Activated naive CD4-positive, alpha-beta T cell (primary cell): Measurements from ENCODE around the gene PCDH17.

Experiments used
- DNase-seq, 4 experiments: peaks; one replicate each; lab custom pipeline; 2025; lab: John Stamatoyannopoulos, UW

The PCDH17 gene

DNA sequence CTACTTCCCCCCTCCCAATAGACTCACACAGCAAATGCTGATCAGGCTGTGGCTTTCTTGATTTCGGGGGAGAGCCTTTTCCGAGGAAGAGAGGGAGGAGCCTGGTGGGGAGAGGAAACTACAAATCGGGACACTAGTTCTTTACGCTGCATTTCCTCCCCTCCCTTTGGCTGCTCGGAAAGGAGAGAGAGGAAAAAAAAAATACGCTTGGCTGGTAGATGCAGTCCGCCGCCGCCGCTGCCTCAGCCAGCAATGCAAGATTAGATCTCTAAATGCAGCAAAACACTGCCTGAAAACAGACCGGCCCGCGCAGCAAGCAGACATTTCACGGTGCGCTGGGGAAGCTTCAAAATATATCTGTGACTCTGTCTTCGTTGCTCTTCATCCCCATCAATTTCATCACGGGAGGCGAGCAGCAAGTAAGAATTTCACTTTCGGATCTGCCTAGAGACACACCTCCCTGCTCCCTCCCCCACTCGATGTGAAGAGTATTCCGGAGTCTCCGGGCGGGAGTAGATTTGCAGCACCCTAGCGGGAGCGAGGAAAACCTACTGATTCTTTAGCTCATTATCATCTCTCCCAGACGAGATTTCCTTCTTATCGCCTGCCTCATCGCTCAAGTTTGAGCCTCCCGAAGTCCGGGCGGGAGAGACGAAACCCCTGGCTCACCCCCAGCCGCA, at the start of gene PCDH17:
PCDH17 (plus strand) TSS at position 149 of the 680 bp plus-strand sequence. CDS start 803 bp downstream, outside the sequence.
- no peak for DNase-seq

DNA sequence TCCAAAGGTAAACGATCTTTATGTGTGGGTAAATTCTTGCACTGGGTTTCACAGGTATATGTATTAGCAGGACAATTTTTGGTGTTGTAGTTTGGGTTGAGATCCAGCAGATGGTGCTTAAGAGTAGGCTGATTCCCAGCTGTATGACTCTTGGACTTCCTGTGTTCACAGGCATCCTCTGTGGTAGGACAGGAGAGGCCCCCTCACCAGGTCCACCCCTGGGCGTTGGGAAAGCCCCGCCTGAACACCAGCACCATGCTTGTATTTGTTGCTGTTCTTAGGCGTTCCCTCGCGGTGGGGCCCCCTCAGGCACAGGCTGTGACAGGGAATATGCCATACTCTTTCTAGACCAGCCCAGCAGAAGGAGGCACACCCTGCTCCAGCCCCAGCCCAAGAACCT, 49.5 kb upstream of the PCDH17 start:
- DNase-seq, result no peak

DNA sequence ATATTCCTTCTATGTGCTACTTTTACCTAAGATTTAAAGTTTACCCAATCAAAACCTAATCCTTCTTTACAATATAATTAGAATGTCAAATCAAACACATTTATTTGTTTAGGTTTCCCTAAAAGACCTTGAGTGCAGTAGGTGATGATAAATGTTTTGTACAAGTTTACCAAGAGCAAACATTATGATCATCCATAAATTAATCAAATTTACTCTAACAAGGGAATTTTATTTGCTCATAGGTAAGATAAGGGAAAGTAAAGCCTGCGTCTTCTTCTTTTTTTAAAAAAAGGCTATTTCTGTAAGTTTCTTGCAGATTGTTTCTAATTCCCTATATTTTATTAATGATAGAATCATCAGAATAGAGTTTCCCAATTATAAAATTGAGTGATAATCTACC, 48.0 kb upstream of the PCDH17 start:
- no peak for DNase-seq

DNA sequence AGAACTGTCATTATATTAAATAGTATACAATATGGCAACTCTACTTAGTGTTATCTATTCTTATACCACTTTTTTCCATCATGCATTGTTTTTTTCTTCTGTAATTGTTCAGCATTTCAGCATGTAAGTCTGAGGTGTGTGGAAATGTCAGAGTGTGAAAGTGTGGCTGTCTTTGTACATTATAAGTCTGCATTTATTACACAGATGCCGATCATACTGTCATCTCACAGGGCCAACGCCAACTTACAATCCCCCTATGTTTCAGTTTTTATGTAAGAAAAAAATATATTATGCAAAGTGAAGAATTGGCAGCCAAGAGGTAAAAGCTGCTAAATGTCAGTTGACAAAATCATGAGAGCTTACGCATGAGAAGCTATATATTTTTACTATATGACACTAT, 42.9 kb upstream of the PCDH17 start:
- no peak for DNase-seq

- DNase-seq, result no peak
Measured at GRCh38 chr13:57595775-57596174, 35.8 kb upstream of the PCDH17 start.

DNA sequence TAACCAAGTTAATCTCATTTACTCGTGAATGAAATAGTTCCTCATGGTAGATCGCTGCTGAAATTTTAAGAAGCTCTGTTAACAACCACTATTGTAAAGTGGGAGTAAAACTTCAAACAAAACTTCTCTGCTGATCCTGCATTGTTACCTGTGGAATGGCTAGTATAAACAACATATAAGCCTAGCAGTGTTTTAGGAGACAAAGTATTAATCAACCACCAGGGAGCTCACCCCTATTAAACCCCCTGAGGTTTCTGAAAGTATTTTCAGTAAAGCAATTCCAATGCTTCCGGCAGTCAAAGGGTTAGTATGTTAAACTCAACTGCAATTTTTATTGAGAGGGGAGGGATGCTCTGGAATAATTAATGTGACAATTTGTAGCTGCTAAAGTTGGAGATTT, 30.0 kb upstream of the PCDH17 start:
- no peak for DNase-seq

GRCh38 chr13:57604442-57604841, 27.1 kb upstream of the PCDH17 start:
- no peak for DNase-seq

DNA sequence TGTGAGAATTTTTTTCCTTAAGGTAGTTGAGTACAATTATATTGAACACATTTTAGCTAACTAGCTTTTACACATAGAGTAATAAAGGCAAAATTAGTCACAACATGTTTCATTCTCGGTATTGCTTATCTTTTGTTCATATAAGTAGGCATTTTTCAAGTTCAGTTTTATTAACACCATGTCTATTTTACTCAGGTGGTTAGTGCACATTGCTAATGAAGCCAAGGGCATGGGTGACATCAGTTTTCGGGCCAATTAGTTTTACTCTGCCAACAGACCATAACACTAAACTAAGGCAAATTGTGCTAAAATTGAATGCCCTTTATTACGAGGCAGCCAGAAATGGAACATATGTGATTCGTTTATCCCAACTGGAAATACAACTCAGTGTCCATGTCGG, 19.6 kb upstream of the PCDH17 start:
- DNase-seq, result no peak

DNA sequence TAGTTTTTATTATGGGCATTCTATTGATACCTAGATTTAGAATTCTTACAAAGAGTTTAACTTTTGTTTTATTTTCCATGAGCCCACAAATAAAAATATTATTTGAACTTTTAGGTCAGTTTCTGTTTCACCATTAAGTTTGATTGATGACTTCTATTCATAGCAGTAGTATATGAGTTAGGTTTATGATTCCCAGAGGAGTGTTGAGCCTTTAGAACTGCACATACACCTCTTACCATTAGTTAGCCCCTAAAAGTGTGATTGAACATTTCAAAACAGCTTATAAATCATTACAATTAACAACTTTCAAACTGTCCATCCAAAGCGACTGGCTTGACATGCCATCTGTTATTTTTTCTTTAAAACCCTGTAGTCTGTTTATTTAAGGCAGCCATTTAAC, 19.0 kb upstream of the PCDH17 start:
- DNase-seq, result no peak

GRCh38 chr13:57624565-57625435, 6.7 kb upstream of the PCDH17 start:
- DNase-seq, result no peak

DNA sequence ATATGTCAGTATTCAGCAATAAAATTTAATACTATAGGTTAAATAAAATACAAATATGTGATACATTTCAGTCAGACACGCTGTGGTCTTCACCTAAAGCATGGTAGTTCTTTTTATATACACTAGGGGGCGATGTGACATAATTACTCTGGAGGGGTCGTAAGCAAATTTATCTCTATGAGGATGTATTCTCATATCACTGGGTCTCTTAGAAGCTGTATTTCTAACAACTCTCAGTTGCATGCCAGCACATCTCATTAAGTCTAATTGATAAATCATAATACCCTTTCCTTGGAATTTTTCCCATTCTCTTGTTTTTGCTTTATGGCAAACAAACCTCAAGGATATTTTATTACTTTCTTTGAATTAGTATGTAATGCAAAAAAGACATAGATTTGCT, 3.9 kb upstream of the PCDH17 start:
- no peak for DNase-seq

GRCh38 chr13:57629391-57629804, 2.1 kb upstream of the PCDH17 start:
- no peak for DNase-seq

DNA sequence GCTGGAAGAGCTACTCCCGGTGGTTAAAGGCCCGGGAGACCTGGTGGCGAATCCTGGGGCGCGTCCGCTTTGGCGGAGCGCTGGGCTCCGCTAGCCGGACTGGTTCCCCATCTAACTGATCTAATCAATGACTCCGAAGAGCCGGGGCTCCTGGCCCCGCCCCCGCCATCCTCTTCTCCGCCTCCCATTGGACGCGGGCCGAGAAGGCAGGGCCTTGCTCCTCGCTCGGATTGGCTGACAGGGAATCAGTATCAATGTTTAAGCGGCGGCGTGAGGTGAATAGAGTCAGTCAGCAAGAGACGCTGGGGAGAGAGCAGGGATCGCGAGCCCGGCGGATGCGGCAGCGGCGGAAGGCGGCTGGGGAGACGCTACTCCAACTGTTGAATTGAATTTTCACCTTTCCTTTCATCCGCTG, 1.7 kb upstream of the PCDH17 start:
- DNase-seq, result no peak

- no peak for DNase-seq
Measured at GRCh38 chr13:57630661-57631595, 616 bp upstream of the PCDH17 start.

DNA sequence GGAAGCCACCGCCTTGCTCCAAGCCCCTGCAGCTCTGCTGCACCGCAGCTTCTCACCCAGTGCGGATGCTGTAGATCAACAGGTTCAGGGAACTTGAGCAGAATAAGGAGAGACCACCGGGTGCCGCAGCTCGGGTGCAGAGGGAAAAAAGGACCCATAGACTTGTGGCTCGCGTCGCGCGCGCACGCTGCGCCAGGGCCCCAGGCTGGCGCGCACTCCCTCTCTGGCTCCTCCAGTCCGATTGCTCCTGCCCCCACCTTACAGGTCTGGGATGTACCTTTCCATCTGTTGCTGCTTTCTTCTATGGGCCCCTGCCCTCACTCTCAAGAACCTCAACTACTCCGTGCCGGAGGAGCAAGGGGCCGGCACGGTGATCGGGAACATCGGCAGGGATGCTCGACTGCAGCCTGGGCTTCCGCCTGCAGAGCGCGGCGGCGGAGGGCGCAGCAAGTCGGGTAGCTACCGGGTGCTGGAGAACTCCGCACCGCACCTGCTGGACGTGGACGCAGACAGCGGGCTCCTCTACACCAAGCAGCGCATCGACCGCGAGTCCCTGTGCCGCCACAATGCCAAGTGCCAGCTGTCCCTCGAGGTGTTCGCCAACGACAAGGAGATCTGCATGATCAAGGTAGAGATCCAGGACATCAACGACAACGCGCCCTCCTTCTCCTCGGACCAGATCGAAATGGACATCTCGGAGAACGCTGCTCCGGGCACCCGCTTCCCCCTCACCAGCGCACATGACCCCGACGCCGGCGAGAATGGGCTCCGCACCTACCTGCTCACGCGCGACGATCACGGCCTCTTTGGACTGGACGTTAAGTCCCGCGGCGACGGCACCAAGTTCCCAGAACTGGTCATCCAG, 964 bp downstream of the PCDH17 start:
- no peak for DNase-seq

DNA sequence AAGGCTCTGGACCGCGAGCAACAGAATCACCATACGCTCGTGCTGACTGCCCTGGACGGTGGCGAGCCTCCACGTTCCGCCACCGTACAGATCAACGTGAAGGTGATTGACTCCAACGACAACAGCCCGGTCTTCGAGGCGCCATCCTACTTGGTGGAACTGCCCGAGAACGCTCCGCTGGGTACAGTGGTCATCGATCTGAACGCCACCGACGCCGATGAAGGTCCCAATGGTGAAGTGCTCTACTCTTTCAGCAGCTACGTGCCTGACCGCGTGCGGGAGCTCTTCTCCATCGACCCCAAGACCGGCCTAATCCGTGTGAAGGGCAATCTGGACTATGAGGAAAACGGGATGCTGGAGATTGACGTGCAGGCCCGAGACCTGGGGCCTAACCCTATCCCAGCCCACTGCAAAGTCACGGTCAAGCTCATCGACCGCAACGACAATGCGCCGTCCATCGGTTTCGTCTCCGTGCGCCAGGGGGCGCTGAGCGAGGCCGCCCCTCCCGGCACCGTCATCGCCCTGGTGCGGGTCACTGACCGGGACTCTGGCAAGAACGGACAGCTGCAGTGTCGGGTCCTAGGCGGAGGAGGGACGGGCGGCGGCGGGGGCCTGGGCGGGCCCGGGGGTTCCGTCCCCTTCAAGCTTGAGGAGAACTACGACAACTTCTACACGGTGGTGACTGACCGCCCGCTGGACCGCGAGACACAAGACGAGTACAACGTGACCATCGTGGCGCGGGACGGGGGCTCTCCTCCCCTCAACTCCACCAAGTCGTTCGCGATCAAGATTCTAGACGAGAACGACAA, 1.8 kb downstream of the PCDH17 start:
- no peak for DNase-seq

DNA sequence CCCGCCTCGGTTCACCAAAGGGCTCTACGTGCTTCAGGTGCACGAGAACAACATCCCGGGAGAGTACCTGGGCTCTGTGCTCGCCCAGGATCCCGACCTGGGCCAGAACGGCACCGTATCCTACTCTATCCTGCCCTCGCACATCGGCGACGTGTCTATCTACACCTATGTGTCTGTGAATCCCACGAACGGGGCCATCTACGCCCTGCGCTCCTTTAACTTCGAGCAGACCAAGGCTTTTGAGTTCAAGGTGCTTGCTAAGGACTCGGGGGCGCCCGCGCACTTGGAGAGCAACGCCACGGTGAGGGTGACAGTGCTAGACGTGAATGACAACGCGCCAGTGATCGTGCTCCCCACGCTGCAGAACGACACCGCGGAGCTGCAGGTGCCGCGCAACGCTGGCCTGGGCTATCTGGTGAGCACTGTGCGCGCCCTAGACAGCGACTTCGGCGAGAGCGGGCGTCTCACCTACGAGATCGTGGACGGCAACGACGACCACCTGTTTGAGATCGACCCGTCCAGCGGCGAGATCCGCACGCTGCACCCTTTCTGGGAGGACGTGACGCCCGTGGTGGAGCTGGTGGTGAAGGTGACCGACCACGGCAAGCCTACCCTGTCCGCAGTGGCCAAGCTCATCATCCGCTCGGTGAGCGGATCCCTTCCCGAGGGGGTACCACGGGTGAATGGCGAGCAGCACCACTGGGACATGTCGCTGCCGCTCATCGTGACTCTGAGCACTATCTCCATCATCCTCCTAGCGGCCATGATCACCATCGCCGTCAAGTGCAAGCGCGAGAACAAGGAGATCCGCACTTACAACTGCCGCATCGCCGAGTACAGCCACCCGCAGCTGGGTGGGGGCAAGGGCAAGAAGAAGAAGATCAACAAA, 2.6 kb downstream of the PCDH17 start:
- DNase-seq, result no peak

DNA sequence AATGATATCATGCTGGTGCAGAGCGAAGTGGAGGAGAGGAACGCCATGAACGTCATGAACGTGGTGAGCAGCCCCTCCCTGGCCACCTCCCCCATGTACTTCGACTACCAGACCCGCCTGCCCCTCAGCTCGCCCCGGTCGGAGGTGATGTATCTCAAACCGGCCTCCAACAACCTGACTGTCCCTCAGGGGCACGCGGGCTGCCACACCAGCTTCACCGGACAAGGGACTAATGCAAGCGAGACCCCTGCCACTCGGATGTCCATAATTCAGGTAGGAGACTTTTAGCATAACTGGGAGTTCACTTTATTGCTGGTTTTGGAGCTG, 3.3 kb downstream of the PCDH17 start:
- DNase-seq, result no peak

DNA sequence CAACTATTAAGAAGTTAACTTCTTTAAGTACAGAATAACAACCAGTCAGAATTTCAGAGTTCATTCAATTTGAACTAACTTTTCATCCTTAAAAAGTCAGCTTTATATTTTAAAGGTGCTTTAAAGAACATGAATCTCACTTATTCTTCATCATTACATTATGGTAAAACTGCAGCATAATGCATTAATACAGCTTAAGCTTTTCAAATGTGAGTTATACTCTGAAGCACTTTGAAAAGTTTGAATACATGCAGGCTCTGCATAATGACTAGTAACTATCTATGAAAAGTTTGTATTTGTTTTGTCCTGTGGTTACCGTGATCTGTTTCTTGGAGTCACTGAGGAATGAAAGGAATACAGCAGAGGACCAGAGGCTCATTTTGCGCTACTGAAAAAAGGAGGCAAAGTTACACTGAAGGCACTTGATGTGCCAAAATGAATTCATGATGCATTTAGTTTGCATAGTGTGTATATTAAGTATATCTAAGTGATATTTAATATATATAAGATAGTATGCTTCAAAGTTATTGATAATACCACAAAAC, 4.1 kb downstream of the PCDH17 start:
- DNase-seq, result no peak
